K562 (cell line): ENCODE results near the gene ANO6. TPM values are rescaled to one million over a fixed set of nuclear protein-coding genes. Genes with fewer than 3 reads are reported as not detected.
A peak's percentile ranks its signal among the peaks of the same experiment; 100 is the strongest.

Experiments
- ATAC-seq: fragments of 200-7000 bp; cut with Tn5 transposase; 3 replicates; pipeline ENCODE4 v1.9.1; 2020; ENCODE audit warnings: moderate library complexity
- BruUV-seq: library from RNA; stranded (reverse); fragments of 400-500 nt; replicated peaks from 2 replicates; lab custom pipeline; 2021; lab: Mats Ljungman, UMichigan
- CTCF ChIA-PET: fragments of 300-600 bp; formaldehyde crosslinking; extraction: SDS; loops from one replicate; lab custom pipeline; 2021; ENCODE audit warnings: low intra/inter-chr PET ratio; lab: Yijun Ruan, JAX
- POLR2A ChIA-PET: fragments of 300-600, 350-650 bp; sonication (Branson Sonifier 250); formaldehyde crosslinking; extraction: SDS; loops from one replicate; lab custom pipeline; 2021; ENCODE audit warnings: antibody characterized with exemption, inconsistent platforms; lab: Yijun Ruan, JAX
- DNase-seq, 4 experiments: peaks; one replicate each; pipeline versions ENCODE4 v3.0.0 to v3.0.0-alpha.2; 2011 to 2018; ENCODE audit warnings: low spot score in 3 of 4, mixed read lengths in 3 of 4; ENCODE audit errors: extremely low read depth in 1 of 4
- FAIRE-seq: peaks from 2 replicates; lab custom pipeline; 2011; peaks lifted over from hg19 to GRCh38; lab: Jason Lieb, UNC
- H2AFZ ChIP-seq: 2 replicates; pipeline ENCODE4 v1.6.0; 2011; ENCODE audit warnings: low read depth, low read length, control low read depth, inconsistent platforms
- H3K27ac ChIP-seq: fragments of 200-600 bp; 3 replicates; pipeline ENCODE4 v1.8.0; 2011; ENCODE audit warnings: low read depth, mild to moderate bottlenecking, control low read depth, inconsistent platforms, low read length, moderate library complexity, mixed read lengths; ENCODE audit errors: extremely low read depth
- H3K27me3 ChIP-seq, 2 experiments: fragments of 300-600 bp in 1 of 2; 2 replicates in 1 of 2; 3 replicates in 1 of 2; pipeline versions ENCODE4 v1.6.0 to v1.8.0; 2011; ENCODE audit warnings: inconsistent platforms in 2 of 2, low read length in 2 of 2, mild to moderate bottlenecking in 1 of 2, mixed read lengths in 1 of 2, moderate library complexity in 1 of 2; ENCODE audit not compliant: control insufficient read depth in 2 of 2, insufficient read depth in 2 of 2
- H3K36me3 ChIP-seq: fragments of 300-600 bp; 3 replicates; pipeline ENCODE4 v1.8.0; 2011; ENCODE audit warnings: mild to moderate bottlenecking, low read length, inconsistent platforms; ENCODE audit not compliant: control insufficient read depth, insufficient read depth
- H3K4me1 ChIP-seq, 2 experiments: fragments of 200-600 bp in 1 of 2; replicated peaks in 1 of 2; 2 replicates in 1 of 2; 3 replicates in 1 of 2; pipeline versions ENCODE4 v1.5.1 to v1.8.0; 2011; ENCODE audit warnings: inconsistent platforms in 2 of 2, low read length in 2 of 2, mild to moderate bottlenecking in 1 of 2, mixed read lengths in 1 of 2, moderate library complexity in 1 of 2; ENCODE audit not compliant: control insufficient read depth in 2 of 2, insufficient read depth in 2 of 2
- H3K4me2 ChIP-seq: 2 replicates; pipeline ENCODE4 v1.6.1; 2011; ENCODE audit warnings: low read length, control low read depth, inconsistent platforms, mixed read lengths; ENCODE audit not compliant: insufficient read depth
- H3K4me3 ChIP-seq: fragments of 200-600 bp; sonication (generic), shearing (Covaris generic); 2 replicates; pipeline ENCODE4 v1.5.1; 2016; ENCODE audit warnings: control low read depth, inconsistent platforms
- H3K79me2 ChIP-seq: fragments of 200-600 bp; 3 replicates; pipeline ENCODE4 v1.8.0; 2011; ENCODE audit warnings: low read length, inconsistent platforms; ENCODE audit not compliant: control insufficient read depth, insufficient read depth
- H3K9ac ChIP-seq, 2 experiments: 2 replicates each; pipeline versions ENCODE4 v1.6.0 to v1.6.1; 2011; ENCODE audit warnings: low read depth in 2 of 2, low read length in 2 of 2, control low read depth in 1 of 2, inconsistent platforms in 1 of 2, mild to moderate bottlenecking in 1 of 2, mixed read lengths in 1 of 2; ENCODE audit not compliant: insufficient read depth in 1 of 2
- H3K9me1 ChIP-seq: one replicate; pipeline ENCODE4 v1.6.0; 2011; ENCODE audit warnings: inconsistent platforms, mild to moderate bottlenecking, low read length, moderate library complexity; ENCODE audit not compliant: control insufficient read depth, insufficient read depth
- H3K9me3 ChIP-seq: replicated peaks from 2 replicates; pipeline ENCODE4 v1.5.1; 2011; ENCODE audit warnings: low read depth, low read length, inconsistent platforms; ENCODE audit not compliant: control insufficient read depth, insufficient read depth
- H4K20me1 ChIP-seq: replicated peaks from 2 replicates; pipeline ENCODE4 v1.6.1; 2011; ENCODE audit warnings: low read length, inconsistent platforms, mixed read lengths; ENCODE audit not compliant: control insufficient read depth, insufficient read depth
- ADNP ChIP-seq: fragments of 200-800 bp; sonication (Bioruptor generic); IDR thresholded peaks from 2 replicates; pipeline ENCODE4 v1.6.1; 2016; ENCODE audit warnings: missing genetic modification characterization, missing compliant biosample characterization
- ARID1B ChIP-seq: fragments of 450-650 bp; IDR thresholded peaks from 2 replicates; pipeline ENCODE4 v1.6.1; 2016; ENCODE audit warnings: antibody characterized with exemption, mild to moderate bottlenecking, inconsistent platforms
- BRD9 ChIP-seq: fragments of 450-650 bp; IDR thresholded peaks from 2 replicates; pipeline ENCODE4 v1.6.1; 2018; ENCODE audit warnings: low read depth; ENCODE audit not compliant: partially characterized antibody
- CTCF ChIP-seq, 3 experiments: IDR thresholded peaks in 2 of 3; conservative IDR thresholded peaks in 1 of 3; 2 replicates each; pipeline ENCODE4 v1.5.1; 2011 to 2012; ENCODE audit warnings: low read length in 3 of 3, mild to moderate bottlenecking in 3 of 3, control low read depth in 2 of 3, improper control_type of control experiment in 1 of 3, inconsistent platforms in 1 of 3, low read depth in 1 of 3, mixed read lengths in 1 of 3, moderate library complexity in 1 of 3; ENCODE audit not compliant: insufficient read depth in 2 of 3
- EP300 ChIP-seq: IDR thresholded peaks from 2 replicates; pipeline ENCODE4 v1.6.1; 2012; ENCODE audit warnings: low read length, improper control_type of control experiment
- ETV5 ChIP-seq: sonication (generic); formaldehyde crosslinking; IDR thresholded peaks from 2 replicates; pipeline ENCODE4 v1.4.0; 2020; ENCODE audit warnings: low read depth, mild to moderate bottlenecking, missing genetic modification reagents
- FIP1L1 ChIP-seq: fragments of 200-400 bp; formaldehyde crosslinking; IDR thresholded peaks from 2 replicates; pipeline ENCODE4 v1.6.1; 2018; ENCODE audit warnings: mild to moderate bottlenecking, low read depth, low read length; ENCODE audit not compliant: poor library complexity, severe bottlenecking
- GATAD2B ChIP-seq: fragments of 450-650 bp; IDR thresholded peaks from 2 replicates; pipeline ENCODE4 v1.6.1; 2017; ENCODE audit warnings: mild to moderate bottlenecking, borderline replicate concordance
- PCBP1 ChIP-seq: fragments of 200-400 bp; formaldehyde crosslinking; IDR thresholded peaks from 2 replicates; pipeline ENCODE4 v1.6.1; 2018; ENCODE audit warnings: mild to moderate bottlenecking, low read depth, low read length; ENCODE audit not compliant: poor library complexity, severe bottlenecking
- PTTG1 ChIP-seq: fragments of 450-650 bp; IDR thresholded peaks from 2 replicates; pipeline ENCODE4 v1.6.1; 2016; ENCODE audit warnings: low read depth, mild to moderate bottlenecking, missing genetic modification characterization, missing compliant biosample characterization
- STAT5B ChIP-seq: fragments of 250-450 bp; sonication (Bioruptor Pico); IDR thresholded peaks from 2 replicates; pipeline ENCODE4 v1.8.0; 2021; ENCODE audit warnings: mild to moderate bottlenecking, inconsistent platforms
- U2AF1 ChIP-seq: fragments of 200-400 bp; formaldehyde crosslinking; optimal IDR thresholded peaks from 2 replicates; pipeline ENCODE3; 2017; ENCODE audit warnings: mild to moderate bottlenecking, low read depth, low read length, moderate library complexity
- ZNF263 ChIP-seq: sonication (generic); formaldehyde crosslinking; IDR thresholded peaks from 2 replicates; pipeline ENCODE4 v1.8.0; 2022; ENCODE audit warnings: mild to moderate bottlenecking, missing genetic modification reagents, borderline replicate concordance
- ZNF384 ChIP-seq: IDR thresholded peaks from 2 replicates; pipeline ENCODE4 v1.6.1; 2012; ENCODE audit warnings: low read depth, low read length, improper control_type of control experiment
- ZNF41 ChIP-seq: fragments of 250-450 bp; sonication (Bioruptor Pico); conservative IDR thresholded peaks from 2 replicates; pipeline ENCODE4 v1.4.0; 2020; ENCODE audit warnings: mild to moderate bottlenecking
- WGBS: fragments of 100-300 bp; shearing (Covaris generic); methylation state at CpG from one replicate; pipeline ENCODE4 v1.1.6; 2016; ENCODE audit warnings: low coverage, mixed read lengths; ENCODE audit not compliant: insufficient coverage; ENCODE audit errors: missing lambda C conversion rate; 5-methylcytosine and 5-hydroxymethylcytosine counted together
- in situ Hi-C: fragments of 300-500 bp; cut with MboI; formaldehyde crosslinking; loops from 4 replicates; pipeline ENCODE4 v1.15.0; 2018; ENCODE audit warnings: inconsistent platforms, mixed read lengths
- intact Hi-C: fragments of 100-400 bp; cut with micrococcal nuclease; formaldehyde crosslinking; loops from 2 replicates; pipeline ENCODE4 v1.14.2; 2022
- polyA plus RNA-seq, 8 experiments: library from polyadenylated mRNA; depleted of rRNA in 4 of 8; stranded (reverse) in 5 of 8; unstranded in 3 of 8; fragments of >200 nt; fragmentation: Nextera tagmentation in 2 of 8; fragmentation: Illumina TruSeq in 1 of 8; extraction: Ambion mirVana in 2 of 8; extraction: Trizol in 1 of 8; gene quantifications; 2 replicates each; pipeline versions ENCODE4 v1.2.1 to v1.2.3, GENCODE V29; 2011 to 2014; ENCODE audit warnings: inconsistent platforms in 1 of 8, missing spikeins in 1 of 8
- total RNA-seq, 7 experiments: library from RNA; depleted of rRNA in 6 of 7; stranded (reverse); fragments of >200 nt in 6 of 7; fragmentation: Illumina TruSeq in 2 of 7; extraction: Trizol in 2 of 7; gene quantifications; 2 replicates each; pipeline versions ENCODE4 v1.2.1 to v1.2.3, GENCODE V29; 2011 to 2021; ENCODE audit warnings: low replicate concordance in 1 of 7
- TF ChIP-seq, protein P1 (sequence below): fragments of 250-450 bp; sonication (Bioruptor Pico); IDR thresholded peaks from 2 replicates; pipeline ENCODE4 v1.5.1; 2021; ENCODE audit warnings: mild to moderate bottlenecking
- TF ChIP-seq, protein P2 (sequence below): fragments of 200-800 bp; sonication (Bioruptor generic); IDR thresholded peaks from 2 replicates; pipeline ENCODE4 v1.6.1; 2017; ENCODE audit warnings: missing genetic modification characterization, missing compliant biosample characterization

Gene ANO6
- total and polyA plus RNA-seq, 9 of the 15 experiments (the other 6 are each of a cell fraction or from before 2014, with no cell fraction given): 3.5 to 24.7 (median 20.3) TPM

- Histone ChIP-seq H3K4me1 (peaks cover 9 to 12% of the 10 kb centered on the region in 2 experiments; a peak in 4 of 5 replicates), H3K27ac (peak overlapping the region; percentile 97), H3K9me3 (no peaks in the 10 kb centered on the region), H3K79me2 (peaks cover 55% of the 10 kb centered on the region), H3K9me1 (no peaks in the 10 kb centered on the region), H4K20me1 (no peaks in the 10 kb centered on the region; the same call in 1 of the 2 replicates), H3K4me3 (peak overlapping the region; percentile 85), H3K36me3 (no peaks in the 10 kb centered on the region), H3K9ac (peak overlapping the region; percentile 95 to 99), H2AFZ (peak overlapping the region; percentile 97), H3K27me3 (no peaks in the 10 kb centered on the region), H3K4me2 (peak overlapping the region; percentile 99)
- CTCF ChIA-PET: interaction anchor here (0.7 kb wide), 1 partner anchor 43 kb away, joined by 3 read pairs; no protein-coding TSS in a partner anchor
- in situ Hi-C loops (no loop called here), intact Hi-C loops (loop anchor here (1.0 to 10.0 kb wide), 5 partner anchors 43 to 1038 kb away; partner anchors contain the start of gene ARID2)
- no TSS peak for BruUV-seq
- DNase-seq (peak; percentile 62 to 66 (median 64)), FAIRE-seq (no peak), ATAC-seq (peak; percentile 74)
- WGBS: under 1% methylated on average over 32 of the region's 70 CpGs
- POLR2A ChIA-PET: interaction anchor here (0.6 to 2.7 kb wide), 7 partner anchors 12 to 1390 kb away, joined by 3 to 14 read pairs (median 3); no protein-coding TSS in a partner anchor
- TF ChIP-seq PCBP1 (no peak), PTTG1 (tag) (no peak), FIP1L1 (no peak), ZNF41 (CRISPR knock-in tag) (no peak), CTCF (IDR thresholded peaks at IDR 0.05 in 2 of 3, conservative IDR thresholded peaks at IDR 0.05 in 1 of 3; ENCODE audit: insufficient read depth in 2 of 3, low read depth in 1 of 3, low read length in 3 of 3) (peak in 2 of 3 experiments; percentile 8 to 30; a peak in 4 of 6 replicates), ETV5 (CRISPR knock-in tag) (no peak; the same call in 1 of the 2 replicates), STAT5B (CRISPR knock-in tag) (no peak), GATAD2B (no peak), BRD9 (no peak), ZNF263 (no peak), ARID1B (no peak), U2AF1 (peak; percentile 46), ADNP (no peak), EP300 (no peak), ZNF384 (no peak)
- TF ChIP-seq, protein P1, sequence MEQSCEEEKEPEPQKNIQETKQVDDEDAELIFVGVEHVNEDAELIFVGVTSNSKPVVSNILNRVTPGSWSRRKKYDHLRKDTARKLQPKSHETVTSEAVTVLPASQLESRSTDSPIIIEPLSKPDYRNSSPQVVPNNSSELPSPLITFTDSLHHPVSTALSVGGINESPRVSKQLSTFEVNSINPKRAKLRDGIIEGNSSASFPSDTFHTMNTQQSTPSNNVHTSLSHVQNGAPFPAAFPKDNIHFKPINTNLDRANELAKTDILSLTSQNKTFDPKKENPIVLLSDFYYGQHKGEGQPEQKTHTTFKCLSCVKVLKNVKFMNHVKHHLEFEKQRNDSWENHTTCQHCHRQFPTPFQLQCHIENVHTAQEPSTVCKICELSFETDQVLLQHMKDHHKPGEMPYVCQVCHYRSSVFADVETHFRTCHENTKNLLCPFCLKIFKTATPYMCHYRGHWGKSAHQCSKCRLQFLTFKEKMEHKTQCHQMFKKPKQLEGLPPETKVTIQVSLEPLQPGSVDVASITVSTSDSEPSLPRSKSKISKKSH (CRISPR knock-in tag): no peak
- TF ChIP-seq, protein P2, sequence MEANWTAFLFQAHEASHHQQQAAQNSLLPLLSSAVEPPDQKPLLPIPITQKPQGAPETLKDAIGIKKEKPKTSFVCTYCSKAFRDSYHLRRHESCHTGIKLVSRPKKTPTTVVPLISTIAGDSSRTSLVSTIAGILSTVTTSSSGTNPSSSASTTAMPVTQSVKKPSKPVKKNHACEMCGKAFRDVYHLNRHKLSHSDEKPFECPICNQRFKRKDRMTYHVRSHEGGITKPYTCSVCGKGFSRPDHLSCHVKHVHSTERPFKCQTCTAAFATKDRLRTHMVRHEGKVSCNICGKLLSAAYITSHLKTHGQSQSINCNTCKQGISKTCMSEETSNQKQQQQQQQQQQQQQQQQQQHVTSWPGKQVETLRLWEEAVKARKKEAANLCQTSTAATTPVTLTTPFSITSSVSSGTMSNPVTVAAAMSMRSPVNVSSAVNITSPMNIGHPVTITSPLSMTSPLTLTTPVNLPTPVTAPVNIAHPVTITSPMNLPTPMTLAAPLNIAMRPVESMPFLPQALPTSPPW: peak; percentile 51; the same call in 1 of the 2 replicates
Observed at GRCh38 chr12:45216230-45216982, 511 bp downstream of the ANO6 start.
